IMR-90 (cell line): Measurements from ENCODE around the gene TRIO. TPM values are rescaled to one million over a fixed set of nuclear protein-coding genes. Genes with fewer than 3 reads are reported as not detected.

Source experiments
- ATAC-seq: fragments of 200-7000 bp; cut with Tn5 transposase; 2 replicates; pipeline ENCODE4 v1.9.1; 2020; ENCODE audit warnings: low read depth, mild to moderate bottlenecking, moderate library complexity
- BruUV-seq: library from RNA; stranded (reverse); fragments of 400-500 nt; replicated peaks from 2 replicates; lab custom pipeline; 2021; lab: Mats Ljungman, UMichigan
- CTCF ChIA-PET: fragments of 300-600 bp; formaldehyde crosslinking; extraction: SDS; loops from one replicate; lab custom pipeline; 2021; ENCODE audit warnings: antibody characterized with exemption; lab: Yijun Ruan, JAX
- POLR2A ChIA-PET: fragments of 300-600 bp; sonication (Branson Sonifier 250); formaldehyde crosslinking; loops from one replicate; lab custom pipeline; 2022; ENCODE audit warnings: antibody characterized with exemption; ENCODE audit not compliant: unreplicated experiment; lab: Charles Lee
- DNase-seq: peaks from one replicate; pipeline ENCODE4 v3.0.0; 2013
- H2AFZ ChIP-seq: replicated peaks from 2 replicates; pipeline ENCODE3; 2013; ENCODE audit warnings: low read length, mild to moderate bottlenecking; ENCODE audit not compliant: poor library complexity
- H2AK5ac ChIP-seq: 2 replicates; pipeline ENCODE4 v1.6.1; 2013; ENCODE audit warnings: low read depth, low read length, inconsistent platforms
- H2AK9ac ChIP-seq: replicated peaks from 2 replicates; pipeline ENCODE3; 2013; ENCODE audit warnings: mild to moderate bottlenecking, low read depth, low read length, moderate library complexity; ENCODE audit not compliant: poor library complexity
- H2BK120ac ChIP-seq: 2 replicates; pipeline ENCODE4 v1.6.1; 2013; ENCODE audit warnings: low read depth, low read length, inconsistent platforms
- H2BK15ac ChIP-seq: 3 replicates; pipeline ENCODE4 v1.6.1; 2013; ENCODE audit warnings: low read depth, low read length, inconsistent platforms
- H2BK20ac ChIP-seq: 2 replicates; pipeline ENCODE4 v1.6.1; 2013; ENCODE audit warnings: low read depth, mild to moderate bottlenecking, inconsistent platforms, low read length, moderate library complexity
- H2BK5ac ChIP-seq: 2 replicates; pipeline ENCODE4 v1.6.1; 2013; ENCODE audit warnings: mild to moderate bottlenecking, low read depth, low read length, inconsistent platforms; ENCODE audit not compliant: poor library complexity, severe bottlenecking
- H3K14ac ChIP-seq: replicated peaks from 2 replicates; pipeline ENCODE4 v1.6.1; 2013; ENCODE audit warnings: low read depth, low read length, inconsistent platforms
- H3K18ac ChIP-seq: 2 replicates; pipeline ENCODE4 v1.6.1; 2013; ENCODE audit warnings: low read depth, low read length, control low read depth
- H3K23ac ChIP-seq: 2 replicates; pipeline ENCODE4 v1.6.1; 2013; ENCODE audit warnings: low read depth, low read length, inconsistent platforms
- H3K27ac ChIP-seq: 2 replicates; pipeline ENCODE4 v1.5.1; 2013; ENCODE audit warnings: mild to moderate bottlenecking, control low read depth, low read length; ENCODE audit not compliant: insufficient read depth
- H3K27me3 ChIP-seq: 2 replicates; pipeline ENCODE4 v1.6.1; 2013; ENCODE audit warnings: low read length; ENCODE audit not compliant: control insufficient read depth, insufficient read depth
- H3K36me3 ChIP-seq: 2 replicates; pipeline ENCODE4 v1.6.1; 2013; ENCODE audit warnings: low read length, mixed read lengths; ENCODE audit not compliant: control insufficient read depth, insufficient read depth
- H3K4ac ChIP-seq: 2 replicates; pipeline ENCODE4 v1.6.1; 2013; ENCODE audit warnings: low read depth, low read length, inconsistent platforms
- H3K4me1 ChIP-seq: 2 replicates; pipeline ENCODE4 v1.6.1; 2013; ENCODE audit warnings: low read length, mixed read lengths; ENCODE audit not compliant: control insufficient read depth, insufficient read depth
- H3K4me2 ChIP-seq: 2 replicates; pipeline ENCODE4 v1.6.1; 2013; ENCODE audit warnings: low read depth, mild to moderate bottlenecking, control low read depth, low read length, moderate library complexity
- H3K4me3 ChIP-seq: 2 replicates; pipeline ENCODE4 v1.5.1; 2013; ENCODE audit warnings: low read depth, mild to moderate bottlenecking, control low read depth, low read length, moderate library complexity; ENCODE audit not compliant: insufficient read depth
- H3K56ac ChIP-seq: 2 replicates; pipeline ENCODE4 v1.6.1; 2013; ENCODE audit warnings: low read length, inconsistent platforms; ENCODE audit not compliant: insufficient read depth; ENCODE audit errors: extremely low read depth
- H3K79me1 ChIP-seq, 2 experiments: 2 replicates each; pipeline ENCODE4 v1.6.1; 2013; ENCODE audit warnings: low read length in 2 of 2, inconsistent platforms in 1 of 2, low read depth in 1 of 2
- H3K9ac ChIP-seq: 2 replicates; pipeline ENCODE4 v1.6.1; 2013; ENCODE audit warnings: low read depth, low read length, control low read depth
- H3K9me1 ChIP-seq: 2 replicates; pipeline ENCODE4 v1.6.1; 2013; ENCODE audit warnings: low read length, inconsistent platforms; ENCODE audit not compliant: insufficient read depth
- H3K9me3 ChIP-seq: 2 replicates; pipeline ENCODE4 v1.6.1; 2013; ENCODE audit warnings: low read length; ENCODE audit not compliant: control insufficient read depth, insufficient read depth
- H4K20me1 ChIP-seq: 2 replicates; pipeline ENCODE4 v1.6.1; 2013; ENCODE audit warnings: low read length, inconsistent platforms; ENCODE audit not compliant: insufficient read depth
- H4K5ac ChIP-seq: 2 replicates; pipeline ENCODE4 v1.6.1; 2013; ENCODE audit warnings: mild to moderate bottlenecking, low read depth, low read length, control low read depth
- H4K8ac ChIP-seq, 2 experiments: 2 replicates each; pipeline ENCODE4 v1.6.1; 2013; ENCODE audit warnings: low read depth in 2 of 2, low read length in 2 of 2, control low read depth in 1 of 2, inconsistent platforms in 1 of 2
- H4K91ac ChIP-seq: 2 replicates; pipeline ENCODE4 v1.6.1; 2013; ENCODE audit warnings: low read depth, low read length, inconsistent platforms; ENCODE audit not compliant: insufficient read depth
- BHLHE40 ChIP-seq: fragments of 150-350 bp; IDR thresholded peaks from 2 replicates; pipeline ENCODE4 v1.6.1; 2016; ENCODE audit warnings: mild to moderate bottlenecking, low read depth, low read length
- CEBPB ChIP-seq: IDR thresholded peaks from 2 replicates; pipeline ENCODE4 v1.6.1; 2012; ENCODE audit warnings: low read depth, low read length, improper control_type of control experiment
- CHD1 ChIP-seq: IDR thresholded peaks from 2 replicates; pipeline ENCODE4 v1.6.1; 2012; ENCODE audit warnings: low read depth, low read length, improper control_type of control experiment
- CTCF ChIP-seq: conservative IDR thresholded peaks from 2 replicates; pipeline ENCODE4 v1.5.1; 2012; ENCODE audit warnings: mild to moderate bottlenecking, low read depth, low read length, improper control_type of control experiment
- ELK1 ChIP-seq: fragments of 150-350 bp; IDR thresholded peaks from 2 replicates; pipeline ENCODE4 v1.6.1; 2016; ENCODE audit warnings: low read depth, mild to moderate bottlenecking, low read length, moderate library complexity, borderline replicate concordance
- MAZ ChIP-seq: IDR thresholded peaks from 2 replicates; pipeline ENCODE4 v1.6.1; 2012; ENCODE audit warnings: low read depth, mild to moderate bottlenecking, low read length, improper control_type of control experiment, moderate library complexity, borderline replicate concordance
- MXI1 ChIP-seq: IDR thresholded peaks from 2 replicates; pipeline ENCODE4 v1.6.1; 2012; ENCODE audit warnings: low read depth, mild to moderate bottlenecking, low read length, moderate library complexity, borderline replicate concordance
- NFE2L2 ChIP-seq: fragments of 150-350 bp; IDR thresholded peaks from 2 replicates; pipeline ENCODE4 v1.6.1; 2016; ENCODE audit warnings: low read depth, mild to moderate bottlenecking, low read length
- POLR2A ChIP-seq: IDR thresholded peaks from 2 replicates; pipeline ENCODE4 v1.6.1; 2012; ENCODE audit warnings: mild to moderate bottlenecking, low read depth, low read length
- RAD21 ChIP-seq: IDR thresholded peaks from 2 replicates; pipeline ENCODE4 v1.6.1; 2012; ENCODE audit warnings: low read length, improper control_type of control experiment
- RCOR1 ChIP-seq: IDR thresholded peaks from 2 replicates; pipeline ENCODE4 v1.6.1; 2012; ENCODE audit warnings: mild to moderate bottlenecking, low read length, improper control_type of control experiment; ENCODE audit not compliant: insufficient replicate concordance
- RFX5 ChIP-seq: IDR thresholded peaks from 2 replicates; pipeline ENCODE4 v1.8.0; 2012; ENCODE audit warnings: low read depth, mild to moderate bottlenecking, low read length, moderate library complexity
- SMC3 ChIP-seq: fragments of 150-350 bp; IDR thresholded peaks from 2 replicates; pipeline ENCODE4 v1.6.1; 2016; ENCODE audit warnings: low read depth, mild to moderate bottlenecking, antibody characterized with exemption, low read length, moderate library complexity
- WGBS, 2 experiments: methylation state at CpG; one replicate each; pipeline versions ENCODE4 v1.1.5 to v1.1.7; 2013; ENCODE audit warnings: missing lambda C conversion rate in 2 of 2; ENCODE audit not compliant: insufficient read length in 1 of 2; ENCODE audit errors: extremely low coverage in 2 of 2; 5-methylcytosine and 5-hydroxymethylcytosine counted together
- dilution Hi-C: fragments of 300-500 bp; cut with HindIII; formaldehyde crosslinking; loops from one replicate; pipeline ENCODE4 v1.14.3; 2018; ENCODE audit warnings: low sequenced_read_pairs; ENCODE audit not compliant: unreplicated experiment
- in situ Hi-C: fragments of 300-500 bp; cut with MboI; formaldehyde crosslinking; loops from 3 replicates; pipeline ENCODE4 v1.14.3; 2019; ENCODE audit warnings: low sequenced_read_pairs, inconsistent platforms, mixed read lengths
- intact Hi-C: fragments of 100-400 bp; cut with micrococcal nuclease; formaldehyde crosslinking; loops from 2 replicates; pipeline ENCODE4 v1.10.0; 2022
- polyA plus RNA-seq, 3 experiments: library from polyadenylated mRNA; depleted of rRNA; stranded (reverse); fragments of >200 nt; gene quantifications; 2 replicates each; pipeline ENCODE4 v1.2.3, GENCODE V29; 2012; ENCODE audit warnings: low replicate concordance in 1 of 3
- total RNA-seq: library from RNA; depleted of rRNA; stranded (reverse); fragments of >200 nt; gene quantifications from 2 replicates; pipeline ENCODE4 v1.2.3, GENCODE V29; 2012

TRIO gene
- total and polyA plus RNA-seq, 2 of the 4 experiments (the other 2 are of a cell fraction): 206 to 522 TPM

GRCh38 chr5:14208071-14209021 is 65.2 kb downstream of the TRIO start:
- DNase-seq (peak; percentile 94), ATAC-seq (peak; percentile 73)
- H2AK9ac ChIP-seq: no peak overlapping the region
- peaks cover 3 to 27% of the 10 kb centered on the region in 2 experiments; a peak in 2 of 4 replicates for H3K79me1 ChIP-seq
- ChIA-PET CTCF (no interaction called here), POLR2A (interaction anchor here (0.6 kb wide), 1 partner anchor 64 kb away, joined by 3 read pairs; no protein-coding TSS in a partner anchor)
- H4K20me1 ChIP-seq: peaks cover 90% of the 10 kb centered on the region
- H2BK20ac ChIP-seq: peak overlapping the region; percentile 89; the same call in 1 of the 2 replicates
- H3K14ac ChIP-seq: peak overlapping the region; percentile 87
- peaks cover 43% of the 10 kb centered on the region for H3K4me1 ChIP-seq
- intact Hi-C loops (loop anchor here (1.0 to 5.0 kb wide), 3 partner anchors 51 to 221 kb away; no protein-coding TSS in a partner anchor), dilution Hi-C loops (no loop called here), in situ Hi-C loops (no loop called here)
- no peak overlapping the region for H2AFZ ChIP-seq
- peak overlapping the region; percentile 96; the same call in 1 of the 2 replicates for H3K18ac ChIP-seq
- H4K5ac ChIP-seq: peak overlapping the region; percentile 68; the same call in 1 of the 2 replicates
- peak overlapping the region; percentile 95 for H3K27ac ChIP-seq
- peak overlapping the region; percentile 99 for H2BK5ac ChIP-seq
- peak overlapping the region; percentile 85; the same call in 2 of the 3 replicates for H2BK15ac ChIP-seq
- peak overlapping the region; percentile 80 for H3K23ac ChIP-seq
- peaks cover 37% of the 10 kb centered on the region for H3K9me1 ChIP-seq
- H3K9me3 ChIP-seq: no peaks in the 10 kb centered on the region
- 60% methylated on average over 1 of the region's 8 CpGs; no CpG with 5 or more reads in 1 of the 2 experiments for WGBS, 2 experiments
- peak overlapping the region; percentile 83 for H3K56ac ChIP-seq
- peak overlapping the region; percentile 83 for H4K91ac ChIP-seq
- peak overlapping the region; percentile 88 for H2BK120ac ChIP-seq
- H4K8ac ChIP-seq: peak overlapping the region; percentile 84 to 93
- no TSS peak for BruUV-seq
- peak overlapping the region; percentile 1; the same call in 1 of the 2 replicates for H2AK5ac ChIP-seq
- peak overlapping the region; percentile 90 for H3K4ac ChIP-seq
- H3K27me3 ChIP-seq: no peaks in the 10 kb centered on the region
- H3K9ac ChIP-seq: peak overlapping the region; percentile 57; the same call in 1 of the 2 replicates
- H3K4me3 ChIP-seq: peak overlapping the region; percentile 4; the same call in 1 of the 2 replicates
- peaks cover 11% of the 10 kb centered on the region for H3K36me3 ChIP-seq
- H3K4me2 ChIP-seq: peak overlapping the region; percentile 55
- TF ChIP-seq BHLHE40 (0 out of 2 replicates have a peak, but pooled peaks have one; percentile 6), POLR2A (no peak; the same call in none of the 2 replicates), ELK1 (no peak), CEBPB (peak; percentile 72), RFX5 (0 out of 2 replicates have a peak, but pooled peaks have one; percentile 5), MAZ (no peak), CTCF (no peak), CHD1 (no peak), SMC3 (no peak; the same call in 1 of the 2 replicates), RCOR1 (no peak), RAD21 (peak; percentile 7), NFE2L2 (no peak), MXI1 (no peak)
